ENCODE results near the gene SORL1.
"Not testable (repeated sequence)": the region's sequence is repeated elsewhere in the genome, so short reads cannot be mapped to it uniquely, and the experiment has no call there.

SORL1 gene

GRCh38 chr11:121408830-121409229 is 43.3 kb upstream of the SORL1 start:
- no peaks in the 10 kb centered on the region for H3K27me3 ChIP-seq (ENCODE audit: insufficient read depth, low read length, poor library complexity)
- ATAC-seq (ENCODE audit: insufficient read depth, low read depth): no peak
- H3K9ac ChIP-seq (ENCODE audit: low read depth, low read length): no peak overlapping the region
- H3K4me1 ChIP-seq (ENCODE audit: insufficient read depth, low read length): no peaks in the 10 kb centered on the region
- H3K36me3 ChIP-seq (ENCODE audit: insufficient read depth, low read length): no peaks in the 10 kb centered on the region
- DNase-seq: no peak
- no peak overlapping the region for H2AFZ ChIP-seq (ENCODE audit: low read depth, low read length)
- H3K9me3 ChIP-seq (ENCODE audit: insufficient read depth, low read length, severe bottlenecking): no peaks in the 10 kb centered on the region
- H3K4me3 ChIP-seq (ENCODE audit: low read depth in 1 of 2, low read length in 2 of 2): no peak overlapping the region
- H3K4me2 ChIP-seq (ENCODE audit: insufficient read depth, low read length): no peak overlapping the region
- no peaks in the 10 kb centered on the region for H4K20me1 ChIP-seq (ENCODE audit: insufficient read depth, low read length)
- TF ChIP-seq CTCF (IDR thresholded peaks at IDR 0.05; ENCODE audit: borderline replicate concordance, extremely low read depth, low read length, poor library complexity, severe bottlenecking) (no peak), EZH2 (IDR thresholded peaks at IDR 0.05; ENCODE audit: borderline replicate concordance, low read depth, low read length, severe bottlenecking) (no peak)
- H3K27ac ChIP-seq (ENCODE audit: low read length): no peak overlapping the region
- H3K79me2 ChIP-seq (ENCODE audit: insufficient read depth, low read length): no peaks in the 10 kb centered on the region

GRCh38 chr11:121410041-121410440 is 42.1 kb upstream of the SORL1 start:
- not testable (repeated sequence) for H2AFZ ChIP-seq (ENCODE audit: low read depth, low read length); H3K36me3 ChIP-seq (ENCODE audit: insufficient read depth, low read length); H4K20me1 ChIP-seq (ENCODE audit: insufficient read depth, low read length); H3K9ac ChIP-seq (ENCODE audit: low read depth, low read length); H3K4me3 ChIP-seq (ENCODE audit: low read depth in 1 of 2, low read length in 2 of 2); H3K79me2 ChIP-seq (ENCODE audit: insufficient read depth, low read length); H3K9me3 ChIP-seq (ENCODE audit: insufficient read depth, low read length, severe bottlenecking); H3K4me1 ChIP-seq (ENCODE audit: insufficient read depth, low read length); DNase-seq; H3K27me3 ChIP-seq (ENCODE audit: insufficient read depth, low read length, poor library complexity); ATAC-seq (ENCODE audit: insufficient read depth, low read depth); H3K4me2 ChIP-seq (ENCODE audit: insufficient read depth, low read length); H3K27ac ChIP-seq (ENCODE audit: low read length)

- H3K27ac ChIP-seq (ENCODE audit: low read length); H3K79me2 ChIP-seq (ENCODE audit: insufficient read depth, low read length); H3K9me3 ChIP-seq (ENCODE audit: insufficient read depth, low read length, severe bottlenecking); H3K4me2 ChIP-seq (ENCODE audit: insufficient read depth, low read length); DNase-seq; H3K36me3 ChIP-seq (ENCODE audit: insufficient read depth, low read length); H3K9ac ChIP-seq (ENCODE audit: low read depth, low read length); H3K4me3 ChIP-seq (ENCODE audit: low read depth in 1 of 2, low read length in 2 of 2); H2AFZ ChIP-seq (ENCODE audit: low read depth, low read length); H3K27me3 ChIP-seq (ENCODE audit: insufficient read depth, low read length, poor library complexity); H4K20me1 ChIP-seq (ENCODE audit: insufficient read depth, low read length); ATAC-seq (ENCODE audit: insufficient read depth, low read depth): not testable (repeated sequence)
- peaks cover 20% of the 10 kb centered on the region for H3K4me1 ChIP-seq (ENCODE audit: insufficient read depth, low read length)
Observed at GRCh38 chr11:121411330-121411729, 40.8 kb upstream of the SORL1 start.

GRCh38 chr11:121412000-121412587 is 40.0 kb upstream of the SORL1 start:
- Histone ChIP-seq H3K4me1 (ENCODE audit: insufficient read depth, low read length) (peaks cover 28% of the 10 kb centered on the region), H2AFZ (ENCODE audit: low read depth, low read length) (no peak overlapping the region), H3K9me3 (ENCODE audit: insufficient read depth, low read length, severe bottlenecking) (no peaks in the 10 kb centered on the region), H3K4me2 (ENCODE audit: insufficient read depth, low read length) (no peak overlapping the region), H3K36me3 (ENCODE audit: insufficient read depth, low read length) (no peaks in the 10 kb centered on the region), H3K79me2 (ENCODE audit: insufficient read depth, low read length) (no peaks in the 10 kb centered on the region), H4K20me1 (ENCODE audit: insufficient read depth, low read length) (no peaks in the 10 kb centered on the region), H3K9ac (ENCODE audit: low read depth, low read length) (no peak overlapping the region), H3K4me3 (ENCODE audit: low read depth in 1 of 2, low read length in 2 of 2) (no peak overlapping the region), H3K27ac (ENCODE audit: low read length) (no peak overlapping the region), H3K27me3 (ENCODE audit: insufficient read depth, low read length, poor library complexity) (no peaks in the 10 kb centered on the region)
- TF ChIP-seq EZH2 (IDR thresholded peaks at IDR 0.05; ENCODE audit: borderline replicate concordance, low read depth, low read length, severe bottlenecking): no peak
- no peak for TF ChIP-seq CTCF (IDR thresholded peaks at IDR 0.05; ENCODE audit: borderline replicate concordance, extremely low read depth, low read length, poor library complexity, severe bottlenecking)
- ATAC-seq (ENCODE audit: insufficient read depth, low read depth): no peak
- DNase-seq: no peak
